ENCODE data around the gene ARMH3. TPM values are rescaled to one million over a fixed set of nuclear protein-coding genes. Genes with fewer than 3 reads are reported as not detected.

Gene ARMH3
- total and polyA plus RNA-seq, 5 donors from 2014 or later, result 21.3 to 42.2 (median 25.0) TPM

- Histone ChIP-seq H3K27me3 (ENCODE audit: control insufficient read depth, insufficient read depth, low read length) (no peaks in the 10 kb centered on the region), H3K4me1 (ENCODE audit: control insufficient read depth, insufficient read depth, low read length, poor library complexity, severe bottlenecking) (peaks cover 39% of the 10 kb centered on the region), H3K36me3 (ENCODE audit: control insufficient read depth, insufficient read depth, low read length) (no peaks in the 10 kb centered on the region), H3K9me3 (ENCODE audit: control insufficient read depth in 2 of 2, low read length in 2 of 2) (no peaks in the 10 kb centered on the region), H3K27ac (ENCODE audit: insufficient read depth, low read length, poor library complexity, severe bottlenecking) (peak overlapping the region; percentile 91), H3K4me3 (ENCODE audit: low read depth, low read length) (peak overlapping the region; percentile 96)
- Mint-ChIP-seq H3K27ac (peak overlapping the region; percentile 97 to 99 (median 99)), H3K4me1 (peaks cover 19 to 47% (median 27%) of the 10 kb centered on the region in 4 donors), H3K4me3 (peak overlapping the region; percentile 90 to 100 (median 98)), H3K9me3 (peaks cover 0 to 1% (median 0%) of the 10 kb centered on the region in 7 donors), H3K36me3 (peaks cover 21% of the 10 kb centered on the region), H3K27me3 (peaks cover 5% of the 10 kb centered on the region)
- peak in 1 of 3 donors; percentile 23 for DNase-seq
- ATAC-seq (ENCODE audit: low read depth in 2 of 2), result peak; percentile 22 to 32
Measured at GRCh38 chr10:101818872-101819633, 236.9 kb downstream of the ARMH3 start.

DNA sequence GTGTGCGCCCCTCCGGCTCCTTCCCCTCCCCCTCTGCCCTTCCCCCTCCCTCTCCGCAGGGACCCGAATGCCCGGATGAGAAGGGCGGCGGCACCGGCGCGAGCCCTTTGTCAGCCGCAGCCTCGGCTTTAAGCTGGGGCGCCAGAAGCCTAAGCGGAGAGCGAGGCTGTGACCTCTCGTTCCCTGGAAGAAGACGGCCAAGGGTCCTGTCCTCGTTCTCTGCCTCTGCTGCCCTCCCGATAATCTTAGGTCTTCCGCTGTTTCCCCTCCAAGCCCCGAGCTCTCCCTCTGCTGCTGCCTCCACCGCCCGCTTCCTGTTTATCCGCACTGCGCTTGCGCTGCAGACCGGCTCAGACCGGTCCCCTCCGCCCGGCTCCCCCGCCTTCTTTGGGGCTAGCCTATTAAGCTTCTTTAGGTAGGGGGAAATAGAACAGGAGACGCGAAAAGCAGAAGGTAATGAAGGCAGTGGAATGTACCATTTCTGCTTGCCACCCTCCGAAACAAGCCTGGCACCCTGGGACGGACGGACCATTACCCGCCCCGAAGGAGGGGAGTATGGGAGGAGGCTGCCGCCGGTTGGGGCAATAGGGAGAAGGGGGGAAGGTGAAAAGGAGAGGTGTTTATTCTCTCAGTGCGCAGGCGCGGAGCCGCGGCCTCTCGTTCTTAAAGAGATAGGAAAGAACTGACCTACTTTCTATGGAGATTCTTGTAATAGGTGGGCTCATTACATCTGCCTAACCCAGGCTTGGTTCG, 237.7 kb downstream of the ARMH3 start, which contains the start of gene OGA:
TSS of gene OGA (minus strand) at position 326 of the 753 bp plus-strand sequence. CDS start 422 bp downstream, outside the sequence.
- Histone ChIP-seq H3K27ac (ENCODE audit: insufficient read depth, low read length, poor library complexity, severe bottlenecking) (peak within 1 kb of the TSS; percentile 91), H3K36me3 (ENCODE audit: control insufficient read depth, insufficient read depth, low read length) (peaks cover 2% of the 10 kb centered on the region), H3K4me3 (ENCODE audit: low read depth, low read length) (peak within 1 kb of the TSS; percentile 99), H3K9me3 (ENCODE audit: control insufficient read depth in 2 of 2, low read length in 2 of 2) (no peaks in the 10 kb centered on the region), H3K4me1 (ENCODE audit: control insufficient read depth, insufficient read depth, low read length, poor library complexity, severe bottlenecking) (peaks cover 47% of the 10 kb centered on the region), H3K27me3 (ENCODE audit: control insufficient read depth, insufficient read depth, low read length) (no peaks in the 10 kb centered on the region)
- peak within 1 kb of the TSS; percentile 90 to 100 (median 98) for H3K4me3 Mint-ChIP-seq
- H3K27ac Mint-ChIP-seq, result peak within 1 kb of the TSS; percentile 97 to 99 (median 99)
- ATAC-seq (ENCODE audit: low read depth in 2 of 2) (peak; percentile 93 to 95), DNase-seq (peak; percentile 98 to 100 (median 99))
- peaks cover 5% of the 10 kb centered on the region for H3K27me3 Mint-ChIP-seq
- peaks cover 27% of the 10 kb centered on the region for H3K36me3 Mint-ChIP-seq
- peaks cover 0 to 1% (median 0%) of the 10 kb centered on the region in 7 donors for H3K9me3 Mint-ChIP-seq
- peaks cover 26 to 55% (median 33%) of the 10 kb centered on the region in 4 donors for H3K4me1 Mint-ChIP-seq

DNA sequence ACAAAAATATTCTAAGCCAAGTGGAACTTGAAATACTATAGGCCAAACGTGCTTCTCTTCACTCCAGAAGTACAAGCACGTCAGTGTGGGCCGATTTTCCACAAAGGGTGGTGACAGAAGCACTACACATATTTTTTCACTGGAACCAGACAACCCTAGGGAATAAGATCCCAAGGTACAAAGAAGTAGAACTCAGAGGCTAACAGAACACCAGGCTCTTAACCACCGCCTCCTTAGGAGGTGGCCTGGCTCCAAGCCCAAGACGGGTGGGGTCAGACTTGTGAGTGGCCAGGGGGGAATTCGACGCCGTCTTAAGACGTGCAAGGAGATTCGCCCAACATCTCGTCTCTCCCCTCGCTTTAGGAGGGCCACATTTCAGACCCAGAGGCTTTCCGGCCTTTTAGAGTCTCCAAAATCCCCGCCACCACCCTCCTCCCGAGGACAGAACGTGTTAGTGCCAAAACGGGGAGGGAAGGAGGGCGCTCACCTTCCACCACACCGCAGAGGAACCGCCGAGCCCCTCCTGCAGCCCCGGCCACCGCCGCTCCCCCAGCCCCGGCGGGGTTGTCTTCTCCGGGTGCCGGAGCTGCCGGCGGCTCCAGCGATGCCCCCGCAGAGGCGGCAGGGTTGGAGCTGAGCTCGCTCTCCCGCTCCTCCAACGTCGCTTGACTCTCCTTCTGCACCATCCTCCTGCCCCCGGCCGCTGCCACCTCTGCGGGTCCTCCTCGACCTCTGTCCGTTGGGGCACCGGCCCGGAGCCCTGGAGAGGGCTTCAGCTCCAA, 238.4 kb downstream of the ARMH3 start:
- H3K27ac Mint-ChIP-seq, result peak overlapping the region; percentile 97 to 99 (median 99)
- H3K4me1 Mint-ChIP-seq, result peaks cover 31 to 61% (median 41%) of the 10 kb centered on the region in 4 donors
- H3K27me3 Mint-ChIP-seq, result peaks cover 5% of the 10 kb centered on the region
- peak overlapping the region; percentile 90 to 100 (median 98) for H3K4me3 Mint-ChIP-seq
- H3K9me3 Mint-ChIP-seq, result peaks cover 0 to 1% (median 0%) of the 10 kb centered on the region in 7 donors
- Histone ChIP-seq H3K4me1 (ENCODE audit: control insufficient read depth, insufficient read depth, low read length, poor library complexity, severe bottlenecking) (peaks cover 54% of the 10 kb centered on the region), H3K36me3 (ENCODE audit: control insufficient read depth, insufficient read depth, low read length) (peaks cover 10% of the 10 kb centered on the region), H3K27me3 (ENCODE audit: control insufficient read depth, insufficient read depth, low read length) (no peaks in the 10 kb centered on the region), H3K4me3 (ENCODE audit: low read depth, low read length) (peak overlapping the region; percentile 99), H3K27ac (ENCODE audit: insufficient read depth, low read length, poor library complexity, severe bottlenecking) (peak overlapping the region; percentile 91), H3K9me3 (ENCODE audit: control insufficient read depth in 2 of 2, low read length in 2 of 2) (no peaks in the 10 kb centered on the region)
- DNase-seq (peak in 2 of 3 donors; percentile 22 to 56), ATAC-seq (ENCODE audit: low read depth in 2 of 2) (peak in 1 of 2 donors; percentile 0)
- peaks cover 34% of the 10 kb centered on the region for H3K36me3 Mint-ChIP-seq

DNA sequence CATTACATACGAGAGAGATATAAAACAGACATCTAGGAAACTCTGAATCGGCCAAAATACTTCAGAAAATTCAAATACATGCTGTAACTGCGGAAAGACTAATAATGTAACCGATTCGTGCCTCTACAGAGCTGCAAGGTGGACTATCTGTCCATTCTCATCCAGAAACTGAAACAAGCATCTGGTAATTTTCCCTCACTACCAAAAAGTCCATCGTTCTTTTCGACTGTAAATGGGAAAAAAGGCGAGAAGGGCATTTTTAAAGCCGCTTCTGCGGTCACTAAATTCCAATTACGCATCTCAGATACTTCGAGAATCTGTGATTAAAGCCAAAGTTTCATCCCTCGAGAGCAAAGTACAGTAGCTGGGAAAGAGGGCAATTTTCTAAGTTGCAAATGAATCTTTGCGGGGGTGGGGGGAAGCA, 239.0 kb downstream of the ARMH3 start:
- H3K4me1 Mint-ChIP-seq, result peaks cover 32 to 64% (median 43%) of the 10 kb centered on the region in 4 donors
- Histone ChIP-seq H3K4me3 (ENCODE audit: low read depth, low read length) (peak overlapping the region; percentile 99), H3K4me1 (ENCODE audit: control insufficient read depth, insufficient read depth, low read length, poor library complexity, severe bottlenecking) (peaks cover 56% of the 10 kb centered on the region), H3K36me3 (ENCODE audit: control insufficient read depth, insufficient read depth, low read length) (peaks cover 15% of the 10 kb centered on the region), H3K27me3 (ENCODE audit: control insufficient read depth, insufficient read depth, low read length) (no peaks in the 10 kb centered on the region), H3K27ac (ENCODE audit: insufficient read depth, low read length, poor library complexity, severe bottlenecking) (peak overlapping the region; percentile 91), H3K9me3 (ENCODE audit: control insufficient read depth in 2 of 2, low read length in 2 of 2) (no peaks in the 10 kb centered on the region)
- peaks cover 0 to 1% (median 0%) of the 10 kb centered on the region in 7 donors for H3K9me3 Mint-ChIP-seq
- ATAC-seq (ENCODE audit: low read depth in 2 of 2), result no peak
- peaks cover 36% of the 10 kb centered on the region for H3K36me3 Mint-ChIP-seq
- peak overlapping the region; percentile 90 to 100 (median 98) for H3K4me3 Mint-ChIP-seq
- DNase-seq, result peak in 1 of 3 donors; percentile 14
- peak overlapping the region; percentile 59 to 99 (median 97) for H3K27ac Mint-ChIP-seq
- H3K27me3 Mint-ChIP-seq, result peaks cover 5% of the 10 kb centered on the region

GRCh38 chr10:101816376-101816775, 239.6 kb downstream of the ARMH3 start:
- ATAC-seq (ENCODE audit: low read depth in 2 of 2) (no peak), DNase-seq (no peak)
- H3K9me3 ChIP-seq (ENCODE audit: control insufficient read depth in 2 of 2, low read length in 2 of 2), result no peaks in the 10 kb centered on the region
- peaks cover 57% of the 10 kb centered on the region for H3K4me1 ChIP-seq (ENCODE audit: control insufficient read depth, insufficient read depth, low read length, poor library complexity, severe bottlenecking)
- H3K27me3 Mint-ChIP-seq, result peaks cover 5% of the 10 kb centered on the region
- H3K4me1 Mint-ChIP-seq, result peaks cover 32 to 64% (median 40%) of the 10 kb centered on the region in 4 donors
- H3K27ac Mint-ChIP-seq, result peak overlapping the region; percentile 59 to 99 (median 97)
- no peaks in the 10 kb centered on the region for H3K27me3 ChIP-seq (ENCODE audit: control insufficient read depth, insufficient read depth, low read length)
- peaks cover 21% of the 10 kb centered on the region for H3K36me3 ChIP-seq (ENCODE audit: control insufficient read depth, insufficient read depth, low read length)
- H3K9me3 Mint-ChIP-seq, result peaks cover 0 to 1% (median 0%) of the 10 kb centered on the region in 7 donors
- H3K4me3 ChIP-seq (ENCODE audit: low read depth, low read length), result peak overlapping the region; percentile 99
- peak overlapping the region; percentile 90 to 100 (median 98) for H3K4me3 Mint-ChIP-seq
- H3K36me3 Mint-ChIP-seq, result peaks cover 38% of the 10 kb centered on the region
- H3K27ac ChIP-seq (ENCODE audit: insufficient read depth, low read length, poor library complexity, severe bottlenecking), result peak overlapping the region; percentile 60

GRCh38 chr10:101814466-101815071, 241.4 kb downstream of the ARMH3 start:
- Histone ChIP-seq H3K4me1 (ENCODE audit: control insufficient read depth, insufficient read depth, low read length, poor library complexity, severe bottlenecking) (peaks cover 59% of the 10 kb centered on the region), H3K36me3 (ENCODE audit: control insufficient read depth, insufficient read depth, low read length) (peaks cover 37% of the 10 kb centered on the region), H3K27me3 (ENCODE audit: control insufficient read depth, insufficient read depth, low read length) (no peaks in the 10 kb centered on the region), H3K27ac (ENCODE audit: insufficient read depth, low read length, poor library complexity, severe bottlenecking) (peak overlapping the region; percentile 38), H3K4me3 (ENCODE audit: low read depth, low read length) (peak overlapping the region; percentile 99), H3K9me3 (ENCODE audit: control insufficient read depth in 2 of 2, low read length in 2 of 2) (no peaks in the 10 kb centered on the region)
- Mint-ChIP-seq H3K27me3 (peaks cover 5% of the 10 kb centered on the region), H3K27ac (peak overlapping the region; percentile 80 to 97 (median 91)), H3K9me3 (peaks cover 0 to 1% (median 0%) of the 10 kb centered on the region in 7 donors), H3K4me3 (peak overlapping the region; percentile 90 to 100 (median 98)), H3K4me1 (peaks cover 34 to 66% (median 46%) of the 10 kb centered on the region in 4 donors), H3K36me3 (peaks cover 39% of the 10 kb centered on the region)
- ATAC-seq (ENCODE audit: low read depth in 2 of 2) (no peak), DNase-seq (peak in 1 of 3 donors; percentile 55)
